Measurements from ENCODE around the gene SCAF1. TPM values are rescaled to one million over a fixed set of nuclear protein-coding genes. Genes with fewer than 3 reads are reported as not detected.
A peak's percentile ranks its signal among the peaks of the same experiment; 100 is the strongest.

Gene SCAF1
- total and polyA plus RNA-seq, 2 of the 13 experiments (the other 11 are each of a cell fraction or from before 2014, with no cell fraction given), result 3.3 to 6.1 TPM

- TF ChIP-seq ZBTB40 (IDR thresholded peaks at IDR 0.05), result no peak
- peak; percentile 64; the same call in 1 of the 2 replicates for TF ChIP-seq ZBTB40 (CRISPR knock-in tag; IDR thresholded peaks at IDR 0.05)
- TF ChIP-seq DNMT1 (CRISPR knock-in tag; IDR thresholded peaks at IDR 0.05), result no peak
- no peak for TF ChIP-seq HDAC6 (IDR thresholded peaks at IDR 0.05; ENCODE audit: low read depth, low read length)
- TF ChIP-seq ZBTB43 (CRISPR knock-in tag; conservative IDR thresholded peaks at IDR 0.05), result 0 out of 2 replicates have a peak, but pooled peaks have one; percentile 64
- TF ChIP-seq ZNF441 (CRISPR knock-in tag; IDR thresholded peaks at IDR 0.05; ENCODE audit: borderline replicate concordance), result no peak
- no peak; the same call in 1 of the 2 replicates for TF ChIP-seq CTCF (CRISPR knock-in tag; IDR thresholded peaks at IDR 0.05)
- no peak for TF ChIP-seq ATF6 (CRISPR knock-in tag; conservative IDR thresholded peaks at IDR 0.05)
- TF ChIP-seq ZKSCAN1 (IDR thresholded peaks at IDR 0.05; ENCODE audit: low read length), result no peak
- 0 out of 2 replicates have a peak, but pooled peaks have one; percentile 44 for TF ChIP-seq IKZF5 (CRISPR knock-in tag; IDR thresholded peaks at IDR 0.05)
Observed at GRCh38 chr19:49677231-49677900, 35.4 kb downstream of the SCAF1 start, which contains the start of gene PRMT1 (continued).

Data from HepG2 (cell line).